ENCODE results near the gene C16orf89.
"Not testable (repeated sequence)": the region's sequence is repeated elsewhere in the genome, so short reads cannot be mapped to it uniquely, and the experiment has no call there.

C16orf89 gene

DNA sequence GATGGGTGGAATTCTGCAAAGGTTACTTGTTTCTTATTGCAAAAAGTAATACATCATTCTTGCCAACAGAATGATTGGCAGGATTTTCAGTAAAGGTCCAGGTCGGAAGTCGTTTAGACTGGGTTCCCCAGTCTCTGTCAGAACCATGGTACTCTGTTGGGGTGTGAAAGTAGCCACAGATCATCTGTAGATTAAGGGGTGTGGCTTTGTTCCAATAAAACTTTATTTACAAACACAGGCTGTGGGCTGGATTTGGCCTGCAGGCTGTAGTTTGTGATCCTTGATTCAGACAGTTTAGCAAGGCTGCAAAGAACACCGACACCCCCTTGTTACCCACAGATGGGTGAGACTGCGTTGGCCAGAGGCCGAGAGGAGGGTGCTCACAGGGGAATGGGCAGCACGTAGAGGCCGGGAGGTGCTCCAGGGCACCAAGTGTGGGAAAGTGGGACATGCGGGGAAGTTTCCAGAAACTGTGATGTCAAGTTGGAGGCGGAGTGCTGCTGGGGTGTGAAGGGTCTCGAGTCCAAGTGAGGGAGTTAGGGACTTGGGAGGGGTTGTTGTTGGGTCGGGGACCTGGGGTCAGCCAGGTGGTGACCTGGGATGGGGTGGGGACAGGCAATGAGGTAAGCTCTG lies 18.5 kb upstream of the C16orf89 start:
- not testable (repeated sequence) for FAIRE-seq

DNA sequence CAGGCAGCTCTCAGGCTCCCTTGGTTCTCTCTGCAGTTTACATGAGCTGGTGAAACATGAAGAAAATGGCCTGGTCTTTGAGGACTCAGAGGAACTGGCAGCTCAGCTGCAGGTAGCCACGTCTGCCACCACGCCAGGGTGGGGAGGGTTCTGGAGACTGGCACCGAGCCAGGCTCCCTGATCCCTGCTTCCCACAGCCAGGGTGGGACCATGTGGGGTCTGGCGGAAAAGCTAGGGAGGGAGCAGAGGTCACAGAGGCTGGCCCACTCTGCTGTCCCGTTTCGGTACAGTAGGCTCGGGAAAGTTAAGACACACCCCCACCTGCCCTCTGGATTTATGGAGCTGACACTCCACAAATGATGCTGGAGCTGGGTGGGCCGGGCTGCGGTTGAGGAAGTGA lies 17.9 kb upstream of the C16orf89 start:
- not testable (repeated sequence) for FAIRE-seq

DNA sequence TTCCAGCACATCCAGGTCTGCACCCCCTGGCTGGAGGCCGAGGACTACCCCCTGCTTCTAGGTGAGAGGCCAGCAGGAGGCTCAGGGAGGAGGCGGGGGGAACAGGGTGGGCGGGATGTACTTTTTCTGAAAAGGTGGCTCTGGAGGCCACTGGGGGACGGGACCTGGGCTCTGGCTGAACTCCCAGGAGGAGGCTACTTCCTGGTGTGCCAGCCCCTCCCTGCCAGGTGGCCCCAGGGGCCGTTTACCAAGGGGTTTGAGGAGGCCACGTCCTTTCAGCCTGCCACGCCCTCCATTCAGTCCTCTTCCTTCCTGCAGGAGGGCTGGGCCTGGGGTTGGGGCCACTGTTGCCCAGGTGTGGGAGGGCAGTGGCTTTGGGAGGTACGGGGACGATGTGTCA lies 15.2 kb upstream of the C16orf89 start:
- not testable (repeated sequence) for FAIRE-seq

DNA sequence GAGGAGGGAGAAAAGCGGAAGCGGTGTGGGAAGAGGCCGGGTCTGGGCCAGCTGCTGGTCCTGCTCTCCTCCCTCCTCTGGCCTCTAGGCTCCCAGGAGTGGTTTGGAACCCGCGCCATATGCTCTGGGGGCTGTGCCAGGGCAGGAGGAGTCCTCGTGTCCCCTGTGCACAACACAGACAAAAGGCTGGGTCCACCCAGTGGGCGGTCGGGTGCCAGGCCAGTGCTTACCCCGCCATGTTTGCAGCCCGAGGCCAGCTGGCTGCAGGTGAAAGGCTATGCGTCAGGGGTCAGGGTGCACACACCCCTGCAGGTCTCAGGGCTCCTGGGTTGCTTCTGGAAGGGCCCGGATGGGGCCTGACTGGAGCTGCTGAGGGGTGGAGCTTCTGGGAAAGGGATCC lies 14.7 kb upstream of the C16orf89 start:
- not testable (repeated sequence) for FAIRE-seq

DNA sequence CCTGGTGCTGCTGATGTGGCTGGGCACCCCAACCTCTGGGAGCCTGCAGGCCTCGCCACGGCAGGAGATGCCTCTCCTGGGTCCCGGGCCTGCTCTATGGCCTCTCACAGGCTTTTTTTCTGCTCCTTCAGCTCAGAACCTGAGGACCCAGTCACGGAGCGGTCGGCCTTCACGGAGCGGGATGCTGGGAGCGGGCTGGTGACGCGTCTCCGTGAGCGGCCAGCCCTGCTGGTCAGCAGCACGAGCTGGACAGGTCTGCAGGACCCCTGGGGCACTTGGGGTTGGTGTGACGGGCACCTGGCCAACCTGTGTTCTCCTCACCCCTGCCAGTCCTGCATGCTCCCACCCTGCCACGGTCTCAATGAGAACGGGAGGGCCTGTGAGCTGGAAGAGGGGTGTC lies 12.9 kb upstream of the C16orf89 start:
- no peak for FAIRE-seq

GRCh38 chr16:5077304-5077703 lies 11.5 kb upstream of the C16orf89 start:
- no peak for FAIRE-seq

DNA sequence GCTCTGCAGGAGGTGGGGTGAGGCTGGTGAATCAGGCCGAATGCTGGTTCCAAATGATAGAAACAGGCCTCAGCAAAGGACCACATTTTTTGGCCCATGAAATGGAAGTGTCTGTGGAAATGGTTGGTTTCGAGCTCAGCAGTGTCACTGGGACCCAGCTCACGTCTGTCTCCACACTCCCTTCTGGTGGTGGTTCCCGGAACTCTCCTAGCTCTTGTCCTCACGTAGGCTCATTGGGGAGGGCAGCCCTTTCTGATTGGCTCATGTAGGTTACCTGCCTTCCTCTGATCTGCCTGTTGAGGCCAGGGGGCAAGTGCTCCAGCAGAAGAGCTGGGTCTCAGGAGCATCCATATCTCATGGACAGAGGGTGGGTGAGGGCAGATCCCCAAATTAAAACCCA lies 9.9 kb upstream of the C16orf89 start:
- FAIRE-seq, result no peak

DNA sequence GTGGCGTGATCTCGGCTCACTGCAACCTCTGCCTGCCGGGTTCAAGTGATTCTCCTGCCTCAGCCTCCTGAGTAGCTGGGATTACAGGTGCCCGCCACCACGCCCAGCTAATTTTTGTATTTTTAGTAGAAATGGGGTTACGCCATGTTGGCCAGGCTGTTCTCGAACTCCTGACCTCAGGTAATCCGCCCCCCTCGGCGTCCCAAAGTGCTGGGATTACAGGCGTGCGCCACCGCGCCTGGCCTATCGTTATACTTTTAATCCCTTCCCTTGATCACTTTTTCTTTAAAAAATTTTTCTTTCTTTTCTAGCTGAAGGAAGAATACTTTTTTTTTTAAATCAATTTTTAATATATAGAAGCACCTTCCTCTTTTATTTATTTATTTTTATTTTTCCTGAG lies 8.0 kb upstream of the C16orf89 start:
- FAIRE-seq, result not testable (repeated sequence)

DNA sequence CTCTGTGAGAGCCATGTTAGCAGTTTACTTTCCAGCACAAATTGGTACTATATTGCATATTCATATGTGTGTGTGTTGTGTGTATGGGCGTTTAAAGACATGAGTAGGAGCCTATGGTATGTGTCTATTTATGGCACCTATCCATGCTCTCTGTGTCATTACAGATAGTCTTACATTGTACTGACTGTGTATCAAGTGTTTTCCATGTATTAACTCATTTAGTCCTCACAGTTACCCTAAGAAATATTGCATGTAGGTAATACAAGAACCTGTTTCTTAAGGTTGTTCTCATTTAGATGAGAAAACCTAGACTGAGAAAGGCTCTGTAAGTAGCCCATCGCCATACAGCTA lies 7.5 kb upstream of the C16orf89 start:
- no peak for FAIRE-seq

DNA sequence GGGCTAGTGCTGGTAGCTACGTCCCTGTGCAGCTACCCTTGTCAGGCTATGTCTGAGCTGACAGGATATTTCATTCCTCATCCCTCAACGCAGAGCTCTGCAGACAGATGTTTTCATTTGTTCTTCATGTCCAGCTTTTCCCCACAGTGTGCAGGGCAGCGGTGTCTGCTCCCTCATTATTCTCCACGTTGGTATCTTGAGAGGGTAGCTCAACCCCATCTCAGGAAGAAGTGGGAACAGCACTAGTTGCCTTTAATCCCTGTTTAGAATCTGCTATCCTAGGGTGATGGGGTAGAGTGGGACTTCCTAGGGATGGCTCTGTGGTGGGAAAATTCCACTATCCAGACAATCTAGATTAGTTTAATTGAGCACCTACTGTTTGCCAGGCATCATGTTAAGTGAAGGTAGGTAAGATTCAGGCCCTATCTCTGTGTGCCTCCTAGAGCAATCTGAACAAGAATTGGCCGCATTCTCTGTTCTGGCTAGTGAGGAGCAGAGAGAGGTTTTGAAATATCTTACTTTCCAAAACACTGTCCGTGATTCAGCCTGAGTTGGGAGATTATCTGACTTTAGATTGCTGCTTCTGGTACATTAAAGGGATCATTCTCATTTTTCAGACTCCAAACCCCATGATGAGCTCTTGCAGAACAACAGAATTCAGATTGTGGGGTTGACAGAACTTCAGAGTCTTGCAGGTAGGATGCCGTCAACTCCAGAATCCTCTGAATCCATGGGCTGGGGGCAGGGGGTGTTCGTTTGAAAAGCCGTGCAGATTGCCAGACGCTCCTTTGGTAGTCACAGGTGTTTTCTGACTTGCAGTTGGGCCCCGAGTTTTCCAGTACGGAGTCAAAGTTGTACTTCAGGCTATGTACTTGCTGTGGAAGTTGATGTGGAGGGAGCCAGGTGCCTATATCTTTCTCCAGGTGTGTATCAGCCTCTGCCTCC lies 6.8 kb upstream of the C16orf89 start:
- FAIRE-seq, result no peak

DNA sequence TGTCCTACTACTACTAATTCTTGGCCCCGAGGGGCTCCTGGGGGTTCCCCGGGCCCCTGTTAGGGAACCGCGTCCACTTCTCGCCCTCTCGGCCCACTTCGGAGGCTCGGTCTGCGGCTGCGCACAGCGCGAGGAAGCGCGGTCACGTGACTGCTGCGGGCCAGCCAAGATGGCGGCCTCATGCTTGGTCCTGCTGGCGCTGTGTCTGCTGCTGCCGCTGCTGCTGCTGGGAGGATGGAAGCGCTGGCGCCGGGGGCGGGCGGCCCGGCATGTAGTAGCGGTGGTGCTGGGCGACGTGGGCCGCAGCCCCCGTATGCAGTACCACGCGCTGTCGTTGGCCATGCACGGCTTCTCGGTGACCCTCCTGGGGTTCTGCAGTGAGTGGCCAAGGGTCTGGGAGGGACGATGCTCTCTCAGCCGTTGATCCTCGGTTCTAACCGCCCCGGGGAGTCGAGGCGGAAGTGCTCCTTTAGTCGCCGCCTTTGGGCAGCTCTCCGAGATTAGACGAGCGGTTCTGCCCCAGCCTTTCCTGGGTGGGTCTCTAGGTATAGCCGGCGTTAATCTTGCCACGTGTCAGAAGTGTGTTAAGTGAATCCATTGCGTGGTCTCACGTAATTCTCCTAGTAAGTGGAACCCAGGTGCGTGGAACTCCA lies 6.1 kb upstream of the C16orf89 start, which contains the start of gene ALG1:
ALG1 (plus strand) TSS at position 163 of the 653 bp plus-strand sequence; CDS start at position 170, 7 bp downstream.
- FAIRE-seq, result no peak

DNA sequence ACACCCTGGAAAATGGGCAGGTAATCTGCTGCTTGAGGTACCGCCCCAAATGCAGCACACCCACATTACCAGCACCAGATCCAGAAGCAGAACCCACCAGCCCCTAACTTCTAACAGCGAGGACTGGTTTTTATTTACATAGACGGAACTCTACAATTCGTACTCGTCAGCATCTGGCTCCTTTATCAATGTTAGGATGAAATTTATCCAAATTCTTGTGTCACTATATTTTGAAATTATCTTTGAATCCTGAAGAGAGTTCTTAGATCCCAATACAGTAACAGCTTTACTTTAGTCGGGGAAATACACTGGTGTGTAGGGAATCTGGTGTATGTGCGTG lies 5.6 kb upstream of the C16orf89 start:
- no peak for FAIRE-seq

GRCh38 chr16:5070431-5071186 lies 4.9 kb upstream of the C16orf89 start:
- FAIRE-seq, result no peak

DNA sequence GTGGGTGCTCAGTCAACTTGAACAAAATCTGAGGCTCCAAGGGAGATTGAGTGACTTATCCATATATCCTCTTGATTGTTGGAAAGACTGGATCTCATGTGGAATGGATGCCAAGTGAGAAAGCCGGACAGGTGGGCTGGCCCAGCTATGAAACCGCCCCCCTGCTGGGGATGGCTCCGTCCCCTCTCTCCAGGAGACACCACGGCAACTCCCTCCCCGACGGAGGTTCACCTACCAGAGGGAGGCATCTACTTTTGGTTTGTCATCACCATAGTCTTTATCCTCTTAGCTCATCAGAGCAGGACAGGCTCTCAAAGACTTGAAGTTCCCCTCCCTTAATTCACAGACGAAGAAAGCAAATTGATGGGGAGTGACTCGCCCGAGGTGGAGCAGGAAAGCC lies 4.1 kb upstream of the C16orf89 start:
- no peak for FAIRE-seq

DNA sequence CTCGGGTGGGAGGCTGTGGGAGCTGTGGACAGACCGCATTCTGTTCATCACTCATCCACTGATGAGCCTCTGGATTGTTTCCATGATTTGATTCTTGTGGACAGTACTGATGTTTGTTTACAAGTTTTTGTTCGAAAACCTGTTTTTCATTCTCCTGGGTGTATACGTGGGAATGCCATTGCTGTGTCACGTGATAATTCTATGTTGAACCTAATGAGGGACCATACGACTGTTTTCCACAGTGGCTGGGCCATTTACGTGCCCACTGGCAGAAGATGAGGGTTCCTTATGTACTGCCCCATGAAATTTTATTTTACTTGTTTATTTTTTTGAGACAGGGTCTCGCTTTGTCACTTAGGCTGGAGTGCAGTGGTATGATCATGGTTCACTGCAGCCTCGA lies 3.3 kb upstream of the C16orf89 start:
- no peak for FAIRE-seq

DNA sequence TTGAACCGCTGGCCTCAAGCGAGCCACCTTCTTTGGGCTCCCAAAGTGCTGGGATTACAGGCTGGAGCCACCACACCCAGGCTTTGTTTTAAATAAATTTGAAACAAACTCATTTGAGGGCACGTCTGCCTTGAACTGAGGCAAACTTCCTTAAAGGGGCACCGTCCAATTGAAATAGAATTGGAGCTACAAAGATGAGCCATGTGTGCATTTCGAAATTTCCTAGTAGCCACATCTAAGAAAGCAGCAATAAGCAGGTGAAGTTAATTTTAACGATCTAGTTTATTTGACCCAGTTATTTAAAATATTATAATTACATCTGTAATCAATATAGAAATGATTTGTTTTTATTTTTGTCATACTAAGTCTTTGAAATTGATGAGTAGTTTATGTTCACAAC lies 755 bp upstream of the C16orf89 start:
- no peak for FAIRE-seq

GRCh38 chr16:5065326-5065725 lies 430 bp downstream of the C16orf89 start:
- FAIRE-seq, result no peak

- no peak for FAIRE-seq
Measured at GRCh38 chr16:5064915-5065314, 841 bp downstream of the C16orf89 start.

DNA sequence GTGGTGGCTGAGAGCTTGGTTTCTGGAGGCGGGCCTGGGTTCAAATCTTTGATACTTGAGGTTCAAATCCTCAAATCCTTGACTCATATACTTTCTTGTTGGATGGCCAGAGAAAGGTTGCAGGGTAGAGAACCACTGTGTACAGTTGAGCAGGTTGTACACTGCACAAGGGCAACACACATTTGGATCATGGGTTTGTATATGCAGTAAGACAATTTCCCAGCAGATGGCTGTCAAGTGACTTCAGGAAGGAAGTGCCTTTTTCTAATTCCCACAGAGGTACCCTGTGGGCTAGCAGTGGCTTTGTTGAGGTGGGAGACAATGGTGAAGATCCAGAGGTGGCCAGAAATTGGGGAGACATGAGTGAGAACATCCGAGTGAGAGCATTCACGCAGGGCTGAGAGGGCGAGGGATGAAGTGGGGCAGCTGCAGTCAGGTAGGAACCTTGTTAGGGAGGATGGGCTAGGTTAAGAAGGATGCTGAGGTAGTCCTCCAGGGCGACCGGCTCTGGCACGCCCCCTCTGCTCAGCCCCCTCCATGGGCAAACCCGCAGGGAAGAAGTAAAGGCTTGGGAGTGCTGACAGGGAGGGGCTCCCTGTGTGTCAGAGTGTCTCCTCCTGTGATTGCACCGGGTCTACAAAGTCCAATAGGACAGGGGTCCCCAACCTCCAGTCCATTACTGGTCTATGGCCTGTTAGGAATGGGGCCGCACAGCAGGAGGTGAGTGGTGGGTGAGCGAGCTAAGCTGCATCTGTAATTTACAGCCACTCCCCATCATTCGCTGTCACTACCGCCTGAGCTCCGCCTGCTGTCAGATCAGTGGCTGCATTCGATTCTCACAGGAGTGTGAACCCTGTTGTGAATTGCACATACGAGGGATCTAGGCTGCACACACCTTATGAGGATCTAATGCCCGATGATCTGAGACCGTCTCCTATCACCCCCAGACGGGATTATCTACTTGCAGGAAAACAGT lies 2.7 kb downstream of the C16orf89 start:
- no peak for FAIRE-seq

DNA sequence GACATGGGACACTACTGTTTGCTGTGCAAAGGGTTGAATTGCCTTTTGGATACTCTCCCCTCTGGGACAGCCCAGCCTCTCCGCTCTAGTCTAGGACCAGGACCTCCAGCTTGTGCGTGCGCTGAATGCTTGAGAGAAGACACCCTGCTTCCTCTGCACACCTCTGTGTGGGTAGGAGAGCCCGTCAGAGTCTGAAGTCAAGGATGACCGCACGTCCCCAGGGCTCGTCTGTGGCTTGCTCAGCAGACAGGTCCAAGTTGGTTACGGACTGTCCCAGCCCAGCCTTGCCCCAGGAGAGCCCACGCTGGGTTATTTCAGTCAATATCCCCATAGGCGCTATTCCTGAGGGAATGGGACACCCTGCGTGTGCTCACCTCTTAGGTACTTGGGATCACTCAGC lies 3.7 kb downstream of the C16orf89 start:
- FAIRE-seq, result no peak

GRCh38 chr16:5060073-5060641 lies 5.6 kb downstream of the C16orf89 start:
- FAIRE-seq, result no peak

Data from islet of Langerhans (tissue), 1 donor.